Spleen (tissue), 11 donors: ENCODE results near the gene EAF1. TPM values are rescaled to one million over a fixed set of nuclear protein-coding genes. Genes with fewer than 3 reads are reported as not detected.

Experiments used
- DNase-seq: peaks from one replicate; pipeline ENCODE4 v3.0.0-alpha.2; 2020
- H3K27ac ChIP-seq, 8 donors: fragments of 200-600 bp; sonication (generic) in 7 of 8; 1 replicate in 4 of 8; 2 replicates in 4 of 8; pipeline versions ENCODE4 v1.5.0 to v1.8.0; 2016 to 2021; ENCODE audit warnings: inconsistent platforms in 4 of 8, mild to moderate bottlenecking in 4 of 8, moderate library complexity in 1 of 8
- H3K27me3 ChIP-seq, 7 donors: fragments of 200-600 bp; sonication (generic) in 6 of 7; replicated peaks in 1 of 7; 1 replicate in 4 of 7; 2 replicates in 3 of 7; pipeline versions ENCODE4 v1.5.0 to v1.8.0; 2016 to 2021; ENCODE audit warnings: inconsistent platforms in 3 of 7, mild to moderate bottlenecking in 1 of 7
- H3K36me3 ChIP-seq, 6 donors: fragments of 200-600 bp; sonication (generic) in 5 of 6; 1 replicate in 4 of 6; 2 replicates in 2 of 6; pipeline versions ENCODE4 v1.5.0 to v1.8.0; 2016 to 2021; ENCODE audit warnings: inconsistent platforms in 2 of 6
- H3K4me1 ChIP-seq, 6 donors: fragments of 200-600 bp; sonication (generic) in 5 of 6; 1 replicate in 3 of 6; 2 replicates in 3 of 6; pipeline versions ENCODE4 v1.5.0 to v1.8.0; 2016 to 2021; ENCODE audit warnings: inconsistent platforms in 3 of 6
- H3K4me3 ChIP-seq, 8 donors: fragments of 200-600 bp; sonication (generic) in 7 of 8; 1 replicate in 4 of 8; 2 replicates in 4 of 8; pipeline versions ENCODE4 v1.5.0 to v1.8.0; 2016 to 2021; ENCODE audit warnings: inconsistent platforms in 4 of 8, mild to moderate bottlenecking in 4 of 8, moderate library complexity in 2 of 8
- H3K9me3 ChIP-seq, 8 donors: fragments of 200-600 bp; sonication (generic) in 7 of 8; 1 replicate in 4 of 8; 2 replicates in 4 of 8; pipeline versions ENCODE4 v1.5.0 to v1.8.0; 2016 to 2021; ENCODE audit warnings: inconsistent platforms in 4 of 8
- POLR2A ChIP-seq, 3 donors: fragments of 450-650 bp; IDR thresholded peaks; one replicate each; pipeline ENCODE4 v1.5.1; 2017; ENCODE audit warnings: antibody characterized with exemption in 3 of 3, mild to moderate bottlenecking in 1 of 3
- POLR2AphosphoS5 ChIP-seq, 3 donors: sonication (generic); formaldehyde crosslinking; IDR thresholded peaks; one replicate each; pipeline ENCODE4 v1.5.1; 2017; ENCODE audit warnings: antibody characterized with exemption in 3 of 3
- WGBS, 5 donors: extraction: QIAGEN DNeasy Blood & Tissue Kit in 3 of 5; methylation state at CpG; one replicate each; pipeline versions ENCODE4 v1.1.5 to v1.1.7; 2013 to 2018; 5-methylcytosine and 5-hydroxymethylcytosine counted together
- intact Hi-C: fragments of 100-400 bp; cut with DNase I; formaldehyde crosslinking; loops from one replicate; pipeline ENCODE4 v1.15.0; 2023; ENCODE audit warnings: low total_unique reads
- polyA plus RNA-seq, 3 donors: library from polyadenylated mRNA; stranded (reverse); fragments of 200-250 nt; gene quantifications; one replicate each; pipeline ENCODE4 v1.2.1, GENCODE V29; 2013
- total RNA-seq, 7 donors: library from RNA; depleted of rRNA in 3 of 7; stranded (reverse); fragments of >200 nt in 3 of 7; fragmentation: NEBNext Ultra II Directional in 4 of 7; extraction: Animal tissue kit (Norgen Biotek cat#: 25700) in 4 of 7; gene quantifications; one replicate each; pipeline versions ENCODE4 v1.1.0 to v1.2.1, GENCODE V29; 2016 to 2021
- TF ChIP-seq, protein P1 (sequence below), 11 experiments: fragments of 200-600 bp in 7 of 11; fragments of 450-650 bp in 4 of 11; sonication (generic) in 4 of 11; IDR thresholded peaks in 8 of 11; conservative IDR thresholded peaks in 3 of 11; 1 replicate in 7 of 11; 2 replicates in 4 of 11; pipeline versions ENCODE4 v1.4.0 to v1.8.0; 2016 to 2021; ENCODE audit warnings: antibody characterized with exemption in 11 of 11, inconsistent platforms in 4 of 11, mild to moderate bottlenecking in 1 of 11
- donor health status: healthy with polysubstance abuse.
- donor health status: DM: no; HTN: no; CAD: no; lungs with moderate emphysema.
- donor health status: DM: no; HTN: no; CAD: no.
- donor health status: Bipolar disorder and iron deficiency.
- donor health status: healthy.
- donor health status: DM: no; HTN: no; CAD: no.
- donor health status: DM: yes; HTN: yes; CAD: no.

The EAF1 gene
- total and polyA plus RNA-seq, 10 donors: 3.0 to 40.8 (median 22.4) TPM

- Histone ChIP-seq H3K9me3 (no peaks in the 10 kb centered on the region), H3K27ac (peak overlapping the region in 7 of 8 donors; percentile 11 to 84 (median 63)), H3K4me1 (peaks cover 0 to 3% (median 0%) of the 10 kb centered on the region in 6 donors), H3K27me3 (no peaks in the 10 kb centered on the region), H3K36me3 (no peaks in the 10 kb centered on the region), H3K4me3 (no peak overlapping the region)
- intact Hi-C loops: no loop called here
- 76 to 80% (median 78%) methylated on average over 11 of the region's 11 CpGs for WGBS, 5 donors
- TF ChIP-seq, protein P1, sequence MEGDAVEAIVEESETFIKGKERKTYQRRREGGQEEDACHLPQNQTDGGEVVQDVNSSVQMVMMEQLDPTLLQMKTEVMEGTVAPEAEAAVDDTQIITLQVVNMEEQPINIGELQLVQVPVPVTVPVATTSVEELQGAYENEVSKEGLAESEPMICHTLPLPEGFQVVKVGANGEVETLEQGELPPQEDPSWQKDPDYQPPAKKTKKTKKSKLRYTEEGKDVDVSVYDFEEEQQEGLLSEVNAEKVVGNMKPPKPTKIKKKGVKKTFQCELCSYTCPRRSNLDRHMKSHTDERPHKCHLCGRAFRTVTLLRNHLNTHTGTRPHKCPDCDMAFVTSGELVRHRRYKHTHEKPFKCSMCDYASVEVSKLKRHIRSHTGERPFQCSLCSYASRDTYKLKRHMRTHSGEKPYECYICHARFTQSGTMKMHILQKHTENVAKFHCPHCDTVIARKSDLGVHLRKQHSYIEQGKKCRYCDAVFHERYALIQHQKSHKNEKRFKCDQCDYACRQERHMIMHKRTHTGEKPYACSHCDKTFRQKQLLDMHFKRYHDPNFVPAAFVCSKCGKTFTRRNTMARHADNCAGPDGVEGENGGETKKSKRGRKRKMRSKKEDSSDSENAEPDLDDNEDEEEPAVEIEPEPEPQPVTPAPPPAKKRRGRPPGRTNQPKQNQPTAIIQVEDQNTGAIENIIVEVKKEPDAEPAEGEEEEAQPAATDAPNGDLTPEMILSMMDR (IDR thresholded peaks at IDR 0.05 in 8 of 11, conservative IDR thresholded peaks at IDR 0.05 in 3 of 11): no peak
- no peak for TF ChIP-seq POLR2A (IDR thresholded peaks at IDR 0.05)
- no peak for TF ChIP-seq POLR2AphosphoS5 (IDR thresholded peaks at IDR 0.05)
- no peak for DNase-seq
Observed at GRCh38 chr3:15467227-15468181, 40.1 kb downstream of the EAF1 start.

DNA sequence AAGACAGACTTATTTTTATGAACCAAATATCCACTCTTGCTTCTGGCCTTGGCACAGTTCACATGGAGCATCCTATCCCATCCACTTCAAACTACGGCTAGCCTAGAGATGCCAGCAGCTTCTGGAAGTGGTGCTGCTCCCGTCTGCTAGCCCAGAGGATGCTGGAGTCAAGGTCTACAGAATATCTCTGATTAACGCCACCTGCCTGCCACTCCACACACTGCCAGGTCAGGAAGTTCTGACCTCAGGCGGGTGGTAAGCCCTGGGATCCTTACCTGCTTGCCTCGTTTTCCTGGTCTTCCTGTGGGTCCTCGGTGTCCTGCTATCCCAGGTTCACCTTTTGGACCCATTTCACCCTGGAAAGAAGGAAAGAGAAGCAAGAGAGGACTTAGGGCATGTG is 42.9 kb downstream of the EAF1 start:
- Histone ChIP-seq H3K4me1 (peaks cover 0 to 3% (median 0%) of the 10 kb centered on the region in 6 donors), H3K27me3 (no peaks in the 10 kb centered on the region), H3K27ac (no peak overlapping the region), H3K4me3 (no peak overlapping the region), H3K9me3 (no peaks in the 10 kb centered on the region), H3K36me3 (no peaks in the 10 kb centered on the region)
- intact Hi-C loops: no loop called here
- TF ChIP-seq POLR2AphosphoS5 (IDR thresholded peaks at IDR 0.05) (no peak), POLR2A (IDR thresholded peaks at IDR 0.05) (no peak)
- TF ChIP-seq, protein P1 (IDR thresholded peaks at IDR 0.05 in 8 of 11, conservative IDR thresholded peaks at IDR 0.05 in 3 of 11): no peak
- WGBS, 5 donors: 68 to 81% (median 73%) methylated on average over 6 of the region's 6 CpGs
- DNase-seq: no peak

- Histone ChIP-seq H3K27ac (no peak overlapping the region), H3K4me1 (peaks cover 0 to 3% (median 0%) of the 10 kb centered on the region in 6 donors), H3K36me3 (no peaks in the 10 kb centered on the region), H3K27me3 (no peaks in the 10 kb centered on the region), H3K9me3 (no peaks in the 10 kb centered on the region), H3K4me3 (no peak overlapping the region)
- WGBS, 5 donors: 88 to 96% (median 94%) methylated on average over 2 of the region's 2 CpGs
- TF ChIP-seq POLR2A (IDR thresholded peaks at IDR 0.05) (no peak), POLR2AphosphoS5 (IDR thresholded peaks at IDR 0.05) (no peak)
- TF ChIP-seq, protein P1 (IDR thresholded peaks at IDR 0.05 in 8 of 11, conservative IDR thresholded peaks at IDR 0.05 in 3 of 11): no peak
- intact Hi-C loops: no loop called here
- no peak for DNase-seq
Observed at GRCh38 chr3:15470849-15471248, 43.5 kb downstream of the EAF1 start.

DNA sequence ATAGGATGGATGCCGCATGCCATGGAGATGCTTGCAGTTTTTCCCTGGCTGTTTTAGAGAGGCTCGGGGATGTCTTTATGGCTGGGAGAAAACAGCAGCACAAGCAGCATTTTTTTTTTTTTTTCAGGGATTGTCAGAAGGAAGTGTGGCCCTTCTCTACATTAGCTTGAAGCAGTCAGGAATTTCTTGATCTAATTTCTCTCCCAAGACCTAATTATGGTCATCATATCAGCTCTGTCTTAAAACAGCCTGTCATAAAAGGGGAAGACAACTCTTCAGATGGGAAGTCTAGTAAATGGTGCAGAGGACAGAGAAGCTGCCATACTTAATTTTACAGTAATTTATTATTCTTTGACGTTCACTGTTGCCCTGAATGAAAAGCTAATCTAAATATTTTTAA is 44.5 kb downstream of the EAF1 start:
- intact Hi-C loops: no loop called here
- no peak for DNase-seq
- Histone ChIP-seq H3K36me3 (no peaks in the 10 kb centered on the region), H3K27me3 (no peaks in the 10 kb centered on the region), H3K4me3 (no peak overlapping the region), H3K4me1 (peaks cover 0 to 3% (median 0%) of the 10 kb centered on the region in 6 donors), H3K27ac (no peak overlapping the region), H3K9me3 (no peaks in the 10 kb centered on the region)
- 82 to 87% (median 85%) methylated on average over 3 of the region's 3 CpGs for WGBS, 5 donors
- TF ChIP-seq POLR2AphosphoS5 (IDR thresholded peaks at IDR 0.05) (no peak), POLR2A (IDR thresholded peaks at IDR 0.05) (no peak)
- TF ChIP-seq, protein P1 (IDR thresholded peaks at IDR 0.05 in 8 of 11, conservative IDR thresholded peaks at IDR 0.05 in 3 of 11): no peak
